NCI-H1436 treated with DMSO at 0.1 percent for 48 hours (cell line): ENCODE measurements around the gene KIZ.

Experiments used
- DNase-seq: peaks from one replicate; lab custom pipeline; 2025; lab: John Stamatoyannopoulos, UW

The KIZ gene

DNA sequence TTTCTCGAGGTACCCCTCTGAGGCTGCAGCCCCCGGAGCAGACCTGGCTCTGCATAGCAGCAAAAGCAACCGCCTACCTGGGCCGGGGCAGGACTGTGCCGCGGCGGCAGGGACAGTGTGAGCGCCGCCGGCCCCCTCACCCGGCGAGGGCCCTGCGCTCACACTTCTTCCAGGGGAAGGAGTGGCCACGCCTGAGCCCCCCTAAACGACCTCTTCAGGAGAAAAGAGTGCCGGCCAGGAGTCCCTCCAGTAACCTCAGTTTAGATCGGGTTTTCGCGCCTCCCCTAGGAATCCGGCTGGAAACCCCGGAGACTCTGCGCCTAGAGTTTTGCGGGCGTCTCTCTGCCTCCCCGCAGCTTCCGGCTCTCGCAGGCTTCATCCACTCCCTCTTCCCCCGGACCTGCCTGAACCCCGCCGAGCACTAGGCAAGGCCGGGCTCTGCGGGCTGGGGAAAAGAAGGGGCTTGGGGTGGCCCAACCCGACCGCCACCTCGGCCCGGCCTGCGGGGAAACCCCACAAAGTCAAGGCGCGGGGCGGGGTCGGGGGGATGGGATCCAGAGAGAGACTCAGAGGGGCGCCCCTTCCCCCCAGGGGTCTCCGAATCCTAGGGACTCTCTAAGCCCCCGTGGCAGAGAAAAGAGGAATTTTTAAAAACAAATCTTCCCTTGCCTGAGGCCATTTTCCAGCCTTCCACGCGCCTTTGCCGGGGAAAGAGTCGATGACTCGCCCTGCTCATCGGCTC, 20.3 kb upstream of the KIZ start:
- no peak for DNase-seq

DNA sequence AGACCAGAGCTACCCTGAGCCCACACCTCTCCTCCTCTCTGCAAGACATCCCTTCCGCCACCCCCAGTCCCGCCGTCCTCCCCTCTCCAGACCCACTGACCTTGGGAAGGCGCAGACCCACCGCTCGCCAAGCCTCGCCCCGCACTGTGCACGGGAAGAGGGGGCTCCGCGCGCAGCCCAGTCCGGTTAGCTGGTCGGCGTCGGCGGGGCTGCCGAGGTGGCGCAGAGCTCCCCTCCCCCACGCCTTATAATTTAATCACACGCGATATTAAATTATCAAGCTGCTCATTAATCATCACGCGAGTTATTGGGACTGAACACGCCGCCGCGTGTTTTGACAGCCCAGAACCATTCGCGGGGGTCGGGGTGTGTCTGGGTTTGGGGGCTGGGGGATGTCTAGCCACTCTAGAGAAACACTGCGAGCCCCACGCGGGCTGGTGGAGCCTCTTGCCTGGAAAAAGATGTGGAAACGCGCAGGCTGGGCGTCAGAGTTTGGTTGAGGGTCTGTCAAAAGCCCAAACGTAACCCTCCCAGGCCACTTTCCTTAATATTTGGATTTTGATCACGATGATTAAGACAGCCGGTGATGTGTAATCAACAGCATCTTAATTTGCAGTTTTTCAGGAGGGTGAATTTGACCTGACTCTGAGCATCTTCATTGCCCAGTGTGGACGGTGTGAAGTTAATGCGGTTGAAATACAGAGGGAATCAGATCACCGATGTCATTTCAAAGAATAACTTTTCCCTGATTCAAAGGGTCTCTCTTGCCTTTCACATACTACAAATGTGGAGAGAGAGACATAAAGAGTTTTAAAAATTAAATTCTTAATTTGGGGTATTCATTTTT, 19.5 kb upstream of the KIZ start, which contains the start of gene LINC00237:
TSS of gene LINC00237 (minus strand) at position 188 of the 847 bp plus-strand sequence.
- no peak for DNase-seq

DNA sequence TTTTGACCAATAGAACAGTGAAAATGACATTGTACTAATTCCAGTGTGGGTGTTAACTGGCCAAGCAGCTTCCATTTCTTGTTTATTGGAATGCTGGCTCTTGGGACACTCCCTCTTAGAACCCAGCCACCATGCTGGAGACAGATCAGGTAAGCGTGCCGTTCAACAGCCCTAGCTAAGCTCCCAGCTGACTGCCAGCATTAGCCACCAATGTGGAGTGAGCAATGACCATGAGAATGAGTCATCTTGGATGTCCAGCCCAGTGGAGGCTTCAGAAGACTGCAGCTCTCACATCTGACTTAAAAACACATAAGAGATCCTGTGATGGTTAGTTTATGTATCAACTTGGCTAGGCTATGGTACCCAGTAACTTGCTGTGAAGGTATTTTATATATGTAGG, 16.7 kb upstream of the KIZ start:
- no peak for DNase-seq

DNA sequence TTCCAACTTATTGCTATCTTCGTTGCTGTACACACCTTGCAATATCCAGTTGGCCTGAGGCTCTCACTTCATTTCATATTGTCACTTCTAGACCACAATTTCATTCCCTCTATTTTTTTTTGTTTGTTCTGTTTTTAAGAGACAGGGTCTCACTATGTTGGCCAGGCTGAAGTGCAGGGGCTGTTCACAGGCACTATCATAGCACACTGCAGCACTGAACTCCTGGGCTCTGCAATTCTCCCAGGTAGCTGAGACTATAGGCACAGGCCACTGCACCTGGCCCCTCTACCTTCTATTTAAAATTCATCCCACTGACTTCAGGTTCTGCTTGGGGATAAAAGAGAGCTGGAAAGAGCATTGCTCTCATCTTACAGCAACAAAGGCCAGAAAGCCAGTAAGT, 15.1 kb upstream of the KIZ start:
- DNase-seq = no peak

DNA sequence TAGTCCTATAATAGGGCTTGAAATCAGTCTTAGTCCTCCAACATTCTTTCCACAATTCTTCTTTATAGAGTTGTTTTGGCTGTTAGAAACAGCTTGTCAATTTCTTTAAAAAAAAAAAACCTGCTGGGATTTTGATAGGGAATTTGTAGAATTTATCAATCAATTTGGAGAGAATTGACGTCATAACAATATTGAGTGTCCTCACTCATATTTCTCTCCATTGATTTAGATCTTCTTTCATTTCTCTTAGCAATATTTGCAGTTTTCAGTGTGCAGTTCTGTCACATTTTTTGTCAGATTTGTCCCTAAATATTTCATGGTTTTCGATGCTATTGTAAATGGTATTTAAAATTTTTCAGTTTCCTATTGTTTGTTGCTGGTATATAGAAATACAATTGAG, 14.5 kb upstream of the KIZ start:
- DNase-seq = no peak

DNA sequence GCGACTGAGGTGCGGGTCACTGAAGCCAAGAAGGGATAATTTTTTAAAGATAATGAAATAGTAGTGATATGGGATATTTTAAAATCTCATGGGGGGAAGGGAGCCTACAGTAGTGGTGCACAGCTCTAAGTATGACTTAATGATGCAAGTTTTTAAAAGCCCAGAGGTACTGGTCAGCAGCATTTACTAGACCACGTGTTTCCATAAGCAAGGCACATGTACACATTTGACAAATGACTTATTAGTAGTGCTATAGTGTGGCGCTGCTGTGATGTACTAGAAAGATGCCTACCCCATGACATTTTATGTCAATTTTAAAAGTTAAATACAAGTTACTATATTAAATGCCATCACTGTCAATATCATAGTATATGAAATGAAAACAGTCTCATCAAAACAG, 12.2 kb upstream of the KIZ start:
- DNase-seq = no peak

DNA sequence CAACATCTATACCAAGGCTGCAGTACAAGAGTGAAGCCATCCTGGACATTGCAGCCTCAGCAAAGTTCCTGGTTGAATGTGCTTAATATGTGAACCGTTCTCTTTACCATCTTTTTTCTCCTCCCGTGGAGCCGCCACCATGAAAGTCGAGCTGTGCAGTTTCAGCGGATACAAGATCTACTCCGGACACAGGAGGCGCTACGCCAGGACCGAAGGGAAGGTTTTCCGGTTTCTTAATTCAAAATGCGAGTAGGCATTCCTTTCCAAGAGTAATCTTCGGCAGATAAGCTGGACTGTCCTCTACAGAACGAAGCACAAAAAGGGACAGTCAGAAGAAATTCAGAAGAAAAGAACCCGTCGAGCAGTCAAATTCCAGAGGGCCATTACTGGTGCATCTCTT, 11.3 kb upstream of the KIZ start:
- no peak for DNase-seq

DNA sequence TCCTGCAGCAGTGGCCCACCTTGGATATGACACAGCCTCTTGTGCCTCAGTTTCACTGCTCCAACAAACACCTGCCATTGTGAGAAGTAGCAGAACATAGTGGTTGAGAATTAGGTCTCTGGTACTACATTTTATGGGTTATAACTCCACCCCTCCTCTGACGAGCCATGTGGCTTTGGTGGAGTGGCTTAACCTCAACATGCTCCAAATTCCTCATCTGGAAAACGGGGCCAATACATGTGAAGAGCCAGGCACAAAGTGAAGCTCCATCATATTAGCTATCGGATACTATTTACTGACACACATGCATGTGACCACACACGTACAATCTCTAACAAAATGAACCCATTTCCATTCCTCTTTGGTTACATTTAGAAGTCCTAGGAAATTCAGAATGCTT, 8.4 kb upstream of the KIZ start:
- no peak for DNase-seq

DNA sequence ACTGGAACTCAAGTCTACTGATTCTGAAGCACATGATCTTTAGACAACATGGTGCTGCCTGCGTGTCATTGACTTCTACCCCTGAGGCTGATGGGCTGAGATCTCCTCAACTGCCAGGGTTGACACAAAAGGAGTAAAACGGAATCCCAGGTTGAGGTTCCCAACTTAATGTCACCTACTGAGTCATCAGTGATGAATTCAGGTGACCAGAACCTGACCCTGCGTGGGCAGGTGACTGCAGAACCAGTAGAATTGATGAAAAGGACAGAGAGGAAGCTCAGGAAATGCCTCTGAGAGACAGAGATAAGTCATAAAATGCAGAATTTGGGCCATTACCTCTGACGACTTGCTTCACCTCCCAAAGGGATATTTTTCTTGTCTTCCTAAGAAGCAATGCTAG, 7.7 kb upstream of the KIZ start:
- no peak for DNase-seq

DNA sequence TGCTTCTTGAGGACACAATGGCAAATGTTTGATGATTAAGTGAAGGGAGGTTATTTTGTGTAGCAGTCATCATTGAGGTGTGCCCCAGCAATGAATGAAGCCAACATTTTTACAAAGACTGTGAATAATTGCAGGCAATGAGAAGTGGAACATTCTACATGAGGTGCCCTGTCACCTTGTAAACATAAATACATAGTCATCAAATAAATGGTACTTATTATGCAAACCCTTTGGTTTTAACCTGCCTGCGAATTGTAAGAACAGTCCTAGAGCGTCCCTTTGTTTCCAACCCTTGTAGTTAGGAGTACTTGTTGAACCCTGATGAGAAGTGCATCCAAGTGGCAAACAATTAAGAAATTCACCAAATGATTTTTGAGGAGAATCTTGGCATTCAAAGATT, 7.1 kb upstream of the KIZ start:
- no peak for DNase-seq

DNA sequence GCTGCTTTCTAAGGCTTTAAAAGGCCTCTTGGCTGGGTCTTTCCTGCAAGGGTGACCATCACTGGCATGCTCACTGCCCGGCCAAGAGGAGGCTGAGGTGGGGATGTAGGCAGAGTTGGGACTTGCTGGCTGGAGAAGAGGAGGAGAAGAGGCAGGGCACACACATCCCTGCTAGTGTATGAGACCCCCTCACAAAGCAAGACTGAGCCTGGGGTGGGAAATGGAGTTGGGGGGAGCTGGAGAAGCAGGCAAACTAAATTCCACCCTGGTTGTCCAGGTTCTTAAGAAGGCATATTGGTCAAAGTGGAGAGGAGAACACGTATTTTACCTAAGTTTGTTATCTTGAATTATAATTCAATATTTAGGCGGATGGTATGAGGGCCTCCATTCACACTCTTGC, 1.7 kb upstream of the KIZ start:
- DNase-seq = no peak

DNA sequence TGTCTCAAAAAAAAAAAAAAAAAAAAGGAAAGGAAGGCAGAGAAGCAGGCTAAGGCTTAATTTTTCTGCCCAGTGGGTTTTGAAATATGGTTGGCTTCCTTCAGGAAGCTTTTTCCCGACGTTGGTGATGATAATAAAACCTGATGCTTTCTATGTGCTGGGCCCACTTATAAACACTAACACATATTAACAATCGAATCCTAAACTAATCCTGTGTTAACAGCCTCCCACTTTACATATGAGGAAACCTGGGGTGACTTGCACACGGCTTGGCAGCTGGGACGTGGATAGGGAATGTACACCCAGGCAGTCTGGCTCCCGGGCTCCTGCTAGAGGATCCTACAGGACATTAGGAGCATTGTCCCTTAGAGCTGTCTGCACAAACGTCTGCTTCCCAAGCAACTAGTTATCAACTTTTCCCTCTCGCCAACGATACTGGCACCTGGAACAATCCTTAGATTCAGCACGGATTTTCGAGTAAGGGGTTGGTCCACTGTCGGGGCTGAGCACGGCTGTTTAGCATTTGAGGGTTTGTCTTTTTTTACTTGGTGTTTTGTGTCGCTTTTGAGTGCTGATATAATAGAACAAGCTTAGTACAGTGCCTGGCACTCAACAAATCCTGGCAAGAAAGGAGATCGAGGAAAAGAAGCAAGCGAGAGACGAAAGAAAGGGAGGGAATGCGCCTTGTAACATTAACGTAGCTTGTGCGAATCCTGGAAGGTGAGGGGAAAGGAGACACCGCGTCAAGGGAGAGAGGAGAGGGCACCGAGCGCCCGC, 622 bp upstream of the KIZ start:
- no peak for DNase-seq

DNA sequence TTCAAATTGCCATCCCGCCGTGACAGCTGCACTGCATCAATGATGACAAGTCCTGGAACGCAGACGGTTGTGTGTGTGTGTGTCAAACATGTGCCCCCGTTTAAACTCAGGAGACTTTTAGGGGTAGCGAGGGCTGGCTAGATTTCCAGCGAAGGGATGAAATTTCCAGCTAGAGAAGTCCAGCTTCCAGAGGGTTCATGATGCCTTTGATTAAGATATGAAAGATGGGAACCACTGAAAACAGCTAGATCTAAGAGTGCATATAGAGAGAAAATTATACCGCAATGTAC, 644 bp downstream of the KIZ start:
- no peak for DNase-seq

DNA sequence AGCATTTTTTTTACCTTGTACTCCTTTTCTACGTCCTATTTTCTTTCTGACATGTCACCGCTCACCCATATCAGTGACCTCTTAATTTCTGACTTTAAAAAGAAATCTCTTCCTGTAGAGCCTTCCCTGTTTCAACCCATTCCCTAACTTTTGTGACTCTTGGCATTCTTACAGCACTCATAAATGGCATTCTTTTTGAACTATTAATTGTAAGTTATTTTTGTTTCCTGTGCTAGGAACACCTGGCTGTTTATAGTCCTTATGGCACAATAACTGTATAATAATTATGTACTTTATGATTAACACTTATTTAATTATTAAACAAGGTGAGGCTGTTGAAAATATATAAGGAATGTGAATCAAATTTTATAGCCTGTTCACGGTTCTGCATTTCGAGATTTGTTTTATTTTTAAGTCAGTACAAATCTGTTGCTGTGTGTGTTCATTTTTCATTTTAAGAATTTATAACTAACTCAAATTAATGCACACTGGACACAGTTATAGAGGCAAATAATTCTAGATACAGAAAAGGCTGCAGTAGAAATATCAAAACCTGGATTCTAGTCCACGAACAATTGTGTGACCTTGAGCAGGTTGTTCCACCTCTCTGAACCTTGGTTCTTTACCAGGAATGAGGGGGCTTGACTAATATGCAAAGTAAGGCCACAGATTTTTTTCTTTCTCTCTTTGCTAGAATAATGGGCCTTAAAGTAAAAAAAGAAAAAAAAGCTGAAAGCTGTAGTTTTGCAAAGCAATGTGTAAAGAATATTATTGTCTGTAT, 1.5 kb downstream of the KIZ start:
- DNase-seq = no peak

DNA sequence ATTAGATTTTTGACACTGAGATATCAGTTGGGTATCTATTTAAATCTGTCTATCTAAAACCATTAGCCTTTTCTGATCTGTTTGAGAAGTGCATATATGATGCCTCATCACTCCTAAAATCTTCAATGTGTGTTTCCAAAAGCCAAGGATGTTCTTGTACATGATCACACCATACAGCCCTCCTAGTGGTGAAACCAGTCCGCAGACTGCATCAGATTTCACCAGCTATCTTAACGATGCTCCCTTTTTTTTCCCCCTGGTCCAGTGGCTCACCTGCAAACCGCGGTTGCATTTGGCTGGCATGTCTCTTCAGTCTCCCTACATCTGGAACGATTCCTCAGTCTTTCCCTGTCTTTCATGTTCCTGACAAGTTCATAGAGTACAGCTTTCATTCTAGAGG, 4.0 kb downstream of the KIZ start:
- DNase-seq = no peak

DNA sequence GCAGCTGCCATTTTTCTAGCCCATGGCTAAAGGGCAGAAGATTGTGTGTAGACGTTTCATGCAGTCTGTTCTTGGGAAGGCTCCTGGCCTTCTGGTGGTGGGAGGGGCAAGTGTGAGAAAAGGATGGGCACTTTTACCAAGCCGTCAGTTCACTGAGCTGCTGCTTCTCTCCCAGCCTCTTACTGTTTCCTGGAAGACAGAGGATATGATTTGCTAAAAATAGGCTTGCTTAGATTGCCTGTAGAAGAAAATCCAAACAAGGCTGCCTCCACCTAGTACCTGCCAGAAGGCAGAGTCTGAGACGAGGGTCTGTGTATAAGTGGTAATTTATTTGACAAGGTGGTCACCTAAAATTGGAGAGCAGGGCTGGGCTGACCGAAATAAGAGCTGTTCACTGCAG, 7.5 kb downstream of the KIZ start:
- DNase-seq = no peak

DNA sequence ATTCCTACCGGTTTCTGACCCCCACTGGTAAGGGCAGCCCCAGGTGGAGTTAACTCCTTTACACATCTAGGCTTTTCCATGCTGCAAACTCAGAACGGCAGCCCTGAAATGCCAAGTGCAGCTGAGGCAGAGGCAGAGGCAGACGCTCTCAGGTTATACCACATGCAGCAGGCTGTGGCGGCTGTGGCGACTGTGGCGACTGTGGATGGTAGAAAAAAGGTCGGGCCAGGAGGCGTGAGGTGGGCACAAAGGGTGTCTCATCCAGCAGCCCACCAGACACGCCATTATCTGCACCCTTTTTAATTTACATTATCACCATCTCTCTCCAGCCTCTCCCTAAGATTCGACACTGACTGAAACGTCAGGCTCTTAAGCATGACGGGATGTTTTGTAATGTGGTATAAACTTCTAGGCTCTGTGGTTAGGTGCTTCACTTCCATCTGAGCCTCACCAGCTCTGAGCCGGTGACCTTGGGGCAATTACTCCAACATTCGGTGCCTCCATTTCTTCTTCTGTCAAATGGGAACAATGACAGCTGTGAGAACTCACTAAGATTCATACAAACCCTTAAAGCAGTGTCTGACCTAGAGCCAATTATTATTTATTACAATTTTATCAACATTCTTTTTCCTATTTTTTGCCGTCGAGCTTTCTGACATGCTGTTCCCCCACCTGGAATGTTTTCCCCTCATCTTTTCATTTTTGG, 8.2 kb downstream of the KIZ start:
- no peak for DNase-seq

DNA sequence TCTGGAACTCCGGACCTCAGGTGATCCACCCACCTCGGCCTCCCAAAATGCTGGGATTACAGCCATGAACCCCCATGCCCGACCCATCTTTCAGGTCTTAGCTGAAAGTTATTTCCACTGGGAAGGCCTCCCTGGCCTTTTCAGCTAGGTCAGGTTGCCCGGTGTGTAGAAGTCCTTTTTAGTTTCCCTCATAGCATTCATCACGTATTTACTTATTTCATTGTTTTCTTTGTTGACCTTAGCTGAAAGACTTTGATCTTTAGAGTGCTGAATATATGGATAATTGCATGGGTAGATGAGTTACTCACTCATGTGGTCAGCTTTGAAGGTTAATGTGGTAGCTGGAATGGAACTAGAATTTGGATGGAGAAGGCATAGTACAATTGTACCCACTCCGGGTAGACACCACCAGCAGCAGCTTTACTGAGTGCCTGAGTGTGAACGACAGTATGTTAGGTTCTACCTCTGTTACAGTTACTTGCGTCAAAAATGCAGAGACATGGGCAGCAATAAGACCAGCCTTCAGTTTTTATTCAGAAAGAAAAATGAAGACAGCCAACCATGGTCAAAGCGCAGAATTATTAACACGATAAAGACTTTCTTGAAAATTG, 9.1 kb downstream of the KIZ start:
- no peak for DNase-seq

DNA sequence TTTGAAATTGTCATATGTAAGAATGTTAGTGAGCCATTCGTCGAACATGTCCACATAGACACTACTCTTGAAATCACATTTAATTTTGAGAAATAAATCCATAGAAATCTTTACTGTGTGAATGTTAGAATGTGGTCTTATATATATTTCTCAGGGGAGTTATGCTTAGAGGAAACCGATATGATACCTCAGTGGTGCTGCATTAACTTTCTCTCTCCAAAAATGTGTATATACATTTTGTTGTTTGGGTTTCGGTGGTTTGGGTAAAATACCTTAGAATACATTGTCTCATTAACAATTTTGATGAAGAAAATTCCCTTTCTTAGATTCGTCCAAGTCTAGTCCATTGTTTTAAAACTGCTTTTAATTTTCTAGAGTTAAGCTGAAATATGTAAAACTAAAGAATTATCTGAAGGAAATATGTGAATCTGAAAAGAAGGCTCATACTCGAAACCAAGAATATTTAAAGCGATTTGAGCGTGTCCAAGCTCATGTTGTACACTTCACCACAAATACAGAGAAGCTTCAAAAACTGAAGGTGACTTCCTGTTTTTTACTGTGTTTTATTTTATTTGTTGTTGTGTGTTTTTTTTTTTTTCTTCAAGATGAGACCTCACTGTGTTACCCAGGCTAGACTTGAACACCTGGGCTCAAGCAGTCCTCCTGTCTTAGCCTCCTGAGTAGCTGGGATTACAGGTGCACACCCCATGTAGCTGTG, 10.3 kb downstream of the KIZ start:
- no peak for DNase-seq

DNA sequence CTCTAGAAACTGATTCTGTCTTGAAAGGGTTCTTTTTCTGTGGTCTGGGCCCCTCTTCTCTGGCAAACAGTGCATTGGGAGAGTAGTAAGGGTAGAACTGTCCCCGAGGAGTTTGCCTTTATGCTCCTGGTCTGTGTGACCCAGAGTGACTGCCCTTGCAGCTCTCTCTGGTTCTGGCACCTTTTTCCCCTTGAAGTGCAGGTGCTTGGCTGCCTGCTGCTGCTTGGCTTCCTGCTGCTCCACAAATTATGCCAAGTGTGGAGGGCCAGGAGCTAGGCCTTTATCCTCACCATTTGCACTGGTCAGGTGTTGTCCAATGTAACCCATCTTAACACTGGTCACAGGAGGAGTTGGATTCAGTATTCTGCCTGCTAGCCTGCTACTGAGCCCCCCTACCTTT, 11.2 kb downstream of the KIZ start:
- DNase-seq = no peak
